Keratinocyte (primary cell): ENCODE measurements around the gene PCDH9. TPM values are rescaled to one million over a fixed set of nuclear protein-coding genes. Genes with fewer than 3 reads are reported as not detected.
A peak's percentile ranks its signal among the peaks of the same experiment; 100 is the strongest.

Source experiments
- DNase-seq: peaks from one replicate; pipeline ENCODE4 v3.0.0-alpha.2; 2011; ENCODE audit warnings: low read depth, missing footprints, low spot score
- FAIRE-seq: peaks from 2 replicates; lab custom pipeline; 2011; peaks lifted over from hg19 to GRCh38; lab: Jason Lieb, UNC
- H2AFZ ChIP-seq: 2 replicates; pipeline ENCODE4 v1.6.0; 2012; ENCODE audit warnings: low read length, control low read depth, inconsistent platforms; ENCODE audit not compliant: control insufficient read depth
- H3K27ac ChIP-seq: 2 replicates; pipeline ENCODE4 v1.5.1; 2011; ENCODE audit warnings: low read length; ENCODE audit not compliant: control insufficient read depth, insufficient read depth
- H3K27me3 ChIP-seq: 3 replicates; pipeline ENCODE4 v1.6.0; 2011; ENCODE audit warnings: low read length; ENCODE audit not compliant: control insufficient read depth, insufficient read depth; ENCODE audit errors: extremely low read depth
- H3K36me3 ChIP-seq, 2 experiments: 2 replicates in 1 of 2; 3 replicates in 1 of 2; pipeline ENCODE4 v1.5.1; 2011; ENCODE audit warnings: low read length in 2 of 2, mild to moderate bottlenecking in 1 of 2; ENCODE audit not compliant: control insufficient read depth in 2 of 2, insufficient read depth in 2 of 2; ENCODE audit errors: extremely low read depth in 1 of 2
- H3K4me1 ChIP-seq: 3 replicates; pipeline ENCODE4 v1.5.1; 2011; ENCODE audit warnings: low read length; ENCODE audit not compliant: control insufficient read depth, insufficient read depth; ENCODE audit errors: extremely low read depth
- H3K4me2 ChIP-seq: 3 replicates; pipeline ENCODE4 v1.6.0; 2011; ENCODE audit warnings: low read depth, low read length; ENCODE audit not compliant: control insufficient read depth, insufficient read depth; ENCODE audit errors: extremely low read depth
- H3K4me3 ChIP-seq, 3 experiments: fragments of 200-600 bp in 1 of 3; sonication (generic) in 1 of 3; 2 replicates in 2 of 3; 3 replicates in 1 of 3; pipeline ENCODE4 v1.5.1; 2011 to 2016; ENCODE audit warnings: low read length in 3 of 3, mild to moderate bottlenecking in 3 of 3, control low read depth in 2 of 3, inconsistent platforms in 1 of 3, low read depth in 1 of 3, mixed read lengths in 1 of 3, mixed run types in 1 of 3, moderate library complexity in 1 of 3; ENCODE audit not compliant: control insufficient read depth in 2 of 3, insufficient read depth in 2 of 3; ENCODE audit errors: extremely low read depth in 1 of 3
- H3K79me2 ChIP-seq: 2 replicates; pipeline ENCODE4 v1.6.0; 2012; ENCODE audit warnings: low read length; ENCODE audit not compliant: control insufficient read depth, insufficient read depth
- H3K9ac ChIP-seq: 3 replicates; pipeline ENCODE4 v1.6.0; 2011; ENCODE audit warnings: low read length; ENCODE audit not compliant: control insufficient read depth, insufficient read depth; ENCODE audit errors: extremely low read depth
- H3K9me1 ChIP-seq: 3 replicates; pipeline ENCODE4 v1.6.0; 2011; ENCODE audit warnings: low read length; ENCODE audit not compliant: control insufficient read depth, insufficient read depth; ENCODE audit errors: extremely low read depth
- H3K9me3 ChIP-seq: 2 replicates; pipeline ENCODE4 v1.5.1; 2012; ENCODE audit warnings: low read depth, low read length; ENCODE audit not compliant: control insufficient read depth
- H4K20me1 ChIP-seq: 3 replicates; pipeline ENCODE4 v1.6.0; 2011; ENCODE audit warnings: low read length; ENCODE audit not compliant: control insufficient read depth, insufficient read depth; ENCODE audit errors: extremely low read depth
- CTCF ChIP-seq, 3 experiments: IDR thresholded peaks in 1 of 3; conservative IDR thresholded peaks in 1 of 3; optimal IDR thresholded peaks in 1 of 3; 2 replicates in 2 of 3; 3 replicates in 1 of 3; pipeline versions ENCODE3 to v1.5.1; 2011; ENCODE audit warnings: low read length in 3 of 3, mild to moderate bottlenecking in 3 of 3, moderate library complexity in 2 of 3, control low read depth in 1 of 3, inconsistent platforms in 1 of 3; ENCODE audit not compliant: insufficient read depth in 2 of 3; ENCODE audit errors: extremely low read depth in 1 of 3
- EZH2 ChIP-seq: IDR thresholded peaks from one replicate; pipeline ENCODE4 v1.6.1; 2012; ENCODE audit warnings: inconsistent platforms, mild to moderate bottlenecking, low read length, moderate library complexity
- dilution Hi-C: fragments of 300-500 bp; cut with MboI; formaldehyde crosslinking; loops from one replicate; pipeline ENCODE4 v1.7.0; 2020; ENCODE audit warnings: low sequenced_read_pairs; ENCODE audit not compliant: extremely low pct_ligation_motif_present
- polyA plus RNA-seq, 5 experiments: library from polyadenylated mRNA; depleted of rRNA in 3 of 5; stranded (reverse) in 3 of 5; stranded (forward) in 1 of 5; unstranded in 1 of 5; fragments of >200 nt; gene quantifications; 1 replicate in 1 of 5; 2 replicates in 3 of 5; 3 replicates in 1 of 5; pipeline versions ENCODE4 v1.2.1 to v1.2.3, GENCODE V29; 2011 to 2012; ENCODE audit warnings: missing spikeins in 2 of 5, low read depth in 1 of 5, low replicate concordance in 1 of 5

The PCDH9 gene
- polyA plus RNA-seq, 1 donor (not counting 4 experiments of a cell fraction or from before 2014, with no cell fraction given): 0.21 TPM

- TF ChIP-seq EZH2: no peak
- TF ChIP-seq CTCF (optimal IDR thresholded peaks at IDR 0.05 in 1 of 3, IDR thresholded peaks at IDR 0.05 in 1 of 3, conservative IDR thresholded peaks at IDR 0.05 in 1 of 3; ENCODE audit: extremely low read depth in 1 of 3, insufficient read depth in 2 of 3, low read length in 3 of 3): no peak
- H3K27me3 ChIP-seq: no peaks in the 10 kb centered on the region
- no peak overlapping the region for H2AFZ ChIP-seq
- H3K27ac ChIP-seq: no peak overlapping the region
- no peaks in the 10 kb centered on the region for H4K20me1 ChIP-seq
- H3K36me3 ChIP-seq: no peaks in the 10 kb centered on the region
- H3K4me1 ChIP-seq: no peaks in the 10 kb centered on the region
- no peaks in the 10 kb centered on the region for H3K9me1 ChIP-seq
- no peaks in the 10 kb centered on the region for H3K9me3 ChIP-seq
- H3K9ac ChIP-seq: no peak overlapping the region
- dilution Hi-C loops: no loop called here
- no peak overlapping the region for H3K4me3 ChIP-seq
- H3K79me2 ChIP-seq: no peaks in the 10 kb centered on the region
- DNase-seq: no peak
- FAIRE-seq: no peak
- no peak overlapping the region for H3K4me2 ChIP-seq
These were observed 7.1 kb downstream of the PCDH9 start for GRCh38 chr13:67223024-67223423.

- Histone ChIP-seq H3K9me3 (no peaks in the 10 kb centered on the region), H3K36me3 (no peaks in the 10 kb centered on the region), H2AFZ (peak overlapping the region; percentile 13), H3K4me2 (no peak overlapping the region), H3K27me3 (no peaks in the 10 kb centered on the region), H3K79me2 (no peaks in the 10 kb centered on the region), H3K4me1 (no peaks in the 10 kb centered on the region), H3K27ac (no peak overlapping the region), H3K4me3 (no peak overlapping the region), H3K9ac (no peak overlapping the region), H4K20me1 (no peaks in the 10 kb centered on the region), H3K9me1 (no peaks in the 10 kb centered on the region)
- DNase-seq: no peak
- no peak for FAIRE-seq
- TF ChIP-seq CTCF (optimal IDR thresholded peaks at IDR 0.05 in 1 of 3, IDR thresholded peaks at IDR 0.05 in 1 of 3, conservative IDR thresholded peaks at IDR 0.05 in 1 of 3; ENCODE audit: extremely low read depth in 1 of 3, insufficient read depth in 2 of 3, low read length in 3 of 3): no peak
- dilution Hi-C loops: no loop called here
These were observed 8.4 kb downstream of the PCDH9 start for GRCh38 chr13:67221630-67222226.
